OCI-LY3 (cell line): Measurements from ENCODE around the gene CMIP.

Source experiments
- H2AFZ ChIP-seq: fragments of 200-600, 300-600 bp; shearing (Covaris generic); 2 replicates; pipeline ENCODE4 v1.6.0; 2014; ENCODE audit warnings: antibody characterized with exemption, low read depth, low read length
- H3K27ac ChIP-seq: fragments of 200-600, 300-600 bp; sonication (generic); 2 replicates; pipeline ENCODE4 v1.5.1; 2014; ENCODE audit warnings: mild to moderate bottlenecking, low read length, moderate library complexity, mixed read lengths
- H3K27me3 ChIP-seq: fragments of 200-600, 300-600 bp; sonication (generic); 2 replicates; pipeline ENCODE4 v1.6.1; 2014; ENCODE audit warnings: low read depth, low read length, mixed read lengths
- H3K36me3 ChIP-seq: fragments of 200-600, 300-600 bp; sonication (generic); replicated peaks from 2 replicates; pipeline ENCODE3; 2014; ENCODE audit warnings: low read depth, low read length, mixed read lengths
- H3K4me1 ChIP-seq: fragments of 300-600, 200-600 bp; sonication (generic); 2 replicates; pipeline ENCODE4 v1.6.1; 2014; ENCODE audit warnings: low read length, mixed read lengths
- H3K4me2 ChIP-seq: fragments of 200-600, 300-600 bp; sonication (generic); 2 replicates; pipeline ENCODE4 v1.6.1; 2014; ENCODE audit warnings: low read length, mixed read lengths
- H3K4me3 ChIP-seq: fragments of 300-600, 200-600 bp; sonication (generic); 2 replicates; pipeline ENCODE4 v1.5.1; 2014; ENCODE audit warnings: antibody characterized with exemption, mild to moderate bottlenecking, low read length, moderate library complexity
- H3K79me2 ChIP-seq: fragments of 300-600, 200-600 bp; shearing (Covaris generic); 2 replicates; pipeline ENCODE4 v1.6.1; 2014; ENCODE audit warnings: mild to moderate bottlenecking, low read length, mixed read lengths
- H3K9ac ChIP-seq: fragments of 300-600, 200-600 bp; shearing (Covaris generic); 2 replicates; pipeline ENCODE4 v1.6.0; 2014; ENCODE audit warnings: mild to moderate bottlenecking, low read length, moderate library complexity
- H3K9me3 ChIP-seq: fragments of 200-600, 300-600 bp; shearing (Covaris generic); 2 replicates; pipeline ENCODE4 v1.6.1; 2014; ENCODE audit warnings: low read length, mixed read lengths; ENCODE audit not compliant: insufficient read depth
- H4K20me1 ChIP-seq: fragments of 200-600, 300-600 bp; sonication (generic); 2 replicates; pipeline ENCODE4 v1.6.1; 2016; ENCODE audit warnings: low read length, mixed read lengths; ENCODE audit not compliant: insufficient read depth
- CTCF ChIP-seq: fragments of 200-600, 300-600 bp; sonication (generic); IDR thresholded peaks from 2 replicates; pipeline ENCODE4 v1.5.1; 2014; ENCODE audit warnings: antibody characterized with exemption, low read length, low read depth
- EZH2phosphoT487 ChIP-seq: fragments of 200-600 bp; shearing (Covaris generic); IDR thresholded peaks from 2 replicates; pipeline ENCODE4 v1.6.1; 2018; ENCODE audit warnings: antibody characterized with exemption, mixed run types, low read depth

CMIP gene

DNA sequence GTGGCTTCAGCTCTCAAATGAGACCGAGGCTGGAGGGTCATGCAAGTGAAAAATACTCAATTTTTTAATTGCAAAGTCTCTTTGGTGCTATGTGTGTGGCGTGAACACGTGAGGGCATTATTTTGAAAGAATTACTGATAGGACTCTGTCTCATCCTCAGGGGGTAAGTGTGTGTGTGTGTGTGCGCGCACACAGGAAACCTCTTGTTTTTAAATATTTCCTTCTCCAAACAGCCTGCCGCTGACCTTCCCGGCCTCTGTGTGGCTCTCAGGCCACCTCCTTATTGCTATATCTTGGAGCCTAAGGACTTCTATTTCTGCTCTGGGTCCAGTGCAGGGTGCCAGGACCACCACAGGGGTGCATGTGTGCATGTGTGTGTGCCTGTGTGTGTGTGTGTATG lies 99.7 kb downstream of the CMIP start:
- Histone ChIP-seq H3K27ac (no peak overlapping the region), H3K4me2 (no peak overlapping the region)

DNA sequence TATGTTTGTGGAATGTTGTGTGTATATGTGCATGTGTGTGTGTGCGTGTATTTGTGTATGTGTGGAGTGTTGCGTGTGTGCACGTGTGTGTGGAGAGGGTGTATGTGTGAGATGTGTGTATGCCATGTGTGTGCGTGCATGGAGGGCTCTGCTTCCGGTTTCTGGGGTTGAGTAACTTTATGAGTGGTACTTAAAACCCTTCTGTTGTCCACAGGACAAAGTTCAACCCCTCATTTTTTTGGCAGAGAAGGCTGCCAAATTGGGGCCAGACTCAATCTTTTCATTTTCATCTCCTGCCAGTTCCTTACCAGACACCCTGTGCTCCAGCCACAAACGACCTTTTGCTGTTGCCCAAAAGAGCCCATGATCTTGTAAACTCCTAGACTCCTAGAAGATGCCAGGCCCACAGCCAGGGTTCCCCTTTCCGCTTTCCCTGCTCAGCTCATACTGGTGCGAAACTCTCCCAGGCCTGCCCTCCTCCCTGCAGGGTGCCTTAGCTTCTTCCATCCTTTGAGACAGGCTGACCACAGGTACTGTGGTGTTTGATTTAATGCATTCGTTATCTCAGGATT lies 100.2 kb downstream of the CMIP start:
- Histone ChIP-seq H3K4me1 (peaks cover 10% of the 10 kb centered on the region), H3K9ac (no peak overlapping the region), H3K4me3 (no peak overlapping the region), H3K4me2 (no peak overlapping the region), H3K79me2 (peaks cover 75% of the 10 kb centered on the region), H3K27me3 (no peaks in the 10 kb centered on the region), H3K36me3 (no peaks in the 10 kb centered on the region), H3K9me3 (no peaks in the 10 kb centered on the region), H3K27ac (no peak overlapping the region), H4K20me1 (peaks cover 93% of the 10 kb centered on the region), H2AFZ (no peak overlapping the region)
- TF ChIP-seq CTCF (no peak), EZH2phosphoT487 (no peak)

More for the DNA sequence above, 99.7 kb downstream of the CMIP start:
- Histone ChIP-seq H3K9me3 (no peaks in the 10 kb centered on the region), H2AFZ (no peak overlapping the region), H3K36me3 (no peaks in the 10 kb centered on the region), H3K79me2 (peaks cover 74% of the 10 kb centered on the region), H3K4me3 (no peak overlapping the region), H4K20me1 (peaks cover 93% of the 10 kb centered on the region), H3K9ac (no peak overlapping the region), H3K27me3 (no peaks in the 10 kb centered on the region), H3K4me1 (peaks cover 10% of the 10 kb centered on the region)
- TF ChIP-seq EZH2phosphoT487 (no peak), CTCF (no peak)

GRCh38 chr16:81545470-81546250 lies 101.1 kb downstream of the CMIP start:
- no peaks in the 10 kb centered on the region for H3K9me3 ChIP-seq
- no peak for TF ChIP-seq EZH2phosphoT487
- no peak overlapping the region for H3K9ac ChIP-seq
- H3K27ac ChIP-seq = no peak overlapping the region
- H2AFZ ChIP-seq = no peak overlapping the region
- H3K27me3 ChIP-seq = no peaks in the 10 kb centered on the region
- peaks cover 10% of the 10 kb centered on the region for H3K4me1 ChIP-seq
- H3K36me3 ChIP-seq = no peaks in the 10 kb centered on the region
- H3K4me2 ChIP-seq = no peak overlapping the region
- H3K79me2 ChIP-seq = peaks cover 80% of the 10 kb centered on the region
- H4K20me1 ChIP-seq = peaks cover 97% of the 10 kb centered on the region
- no peak overlapping the region for H3K4me3 ChIP-seq

GRCh38 chr16:81546781-81547180 lies 102.2 kb downstream of the CMIP start:
- TF ChIP-seq CTCF (no peak), EZH2phosphoT487 (no peak)
- Histone ChIP-seq H3K27me3 (no peaks in the 10 kb centered on the region), H3K79me2 (peaks cover 91% of the 10 kb centered on the region), H3K9ac (no peak overlapping the region), H3K27ac (no peak overlapping the region), H4K20me1 (peaks cover 100% of the 10 kb centered on the region), H3K4me2 (no peak overlapping the region), H3K9me3 (no peaks in the 10 kb centered on the region), H3K4me3 (no peak overlapping the region), H2AFZ (no peak overlapping the region), H3K4me1 (peaks cover 10% of the 10 kb centered on the region), H3K36me3 (no peaks in the 10 kb centered on the region)
